Heart left ventricle (tissue), 16 donors: Measurements from ENCODE around the gene CBLB. TPM values are rescaled to one million over a fixed set of nuclear protein-coding genes. Genes with fewer than 3 reads are reported as not detected.
A peak's percentile ranks its signal among the peaks of the same experiment; 100 is the strongest.

ENCODE experiments used
- ATAC-seq, 4 donors: fragments of 200-7000 bp; cut with Tn5 transposase; one replicate each; pipeline ENCODE4 v1.9.1; 2020 to 2022; ENCODE audit warnings: moderate library complexity in 4 of 4, mild to moderate bottlenecking in 3 of 4, moderate number of reproducible peaks in 1 of 4
- DNase-seq, 5 donors: peaks; one replicate each; pipeline ENCODE4 v3.0.0-alpha.2; 2020
- H3K27ac ChIP-seq, 12 donors: fragments of 200-600 bp; sonication (generic) in 4 of 12; one replicate each; pipeline versions ENCODE4 v1.5.0 to v1.8.0; 2016 to 2022; ENCODE audit warnings: mild to moderate bottlenecking in 2 of 12
- H3K27me3 ChIP-seq, 9 donors: fragments of 200-600 bp; sonication (generic) in 2 of 9; one replicate each; pipeline versions ENCODE4 v1.5.1 to v1.8.0; 2016 to 2022; ENCODE audit warnings: mild to moderate bottlenecking in 3 of 9
- H3K36me3 ChIP-seq, 9 donors: fragments of 200-600 bp; sonication (generic) in 2 of 9; one replicate each; pipeline versions ENCODE4 v1.5.0 to v1.8.0; 2018 to 2022; ENCODE audit warnings: mild to moderate bottlenecking in 2 of 9
- H3K4me1 ChIP-seq, 12 donors: fragments of 200-600 bp; sonication (generic) in 4 of 12; one replicate each; pipeline versions ENCODE4 v1.5.0 to v1.8.0; 2016 to 2022; ENCODE audit warnings: mild to moderate bottlenecking in 3 of 12
- H3K4me3 ChIP-seq, 12 donors: fragments of 200-600 bp; sonication (generic) in 4 of 12; one replicate each; pipeline versions ENCODE4 v1.5.0 to v1.8.0; 2017 to 2022; ENCODE audit warnings: mild to moderate bottlenecking in 9 of 12, moderate library complexity in 4 of 12
- H3K9me3 ChIP-seq, 12 donors: fragments of 200-600 bp; sonication (generic) in 4 of 12; one replicate each; pipeline versions ENCODE4 v1.5.0 to v1.8.0; 2016 to 2022; ENCODE audit warnings: mild to moderate bottlenecking in 1 of 12
- POLR2A ChIP-seq, 2 donors: fragments of 450-650 bp; IDR thresholded peaks; one replicate each; pipeline ENCODE4 v1.6.1; 2017; ENCODE audit warnings: antibody characterized with exemption in 2 of 2, mild to moderate bottlenecking in 2 of 2, moderate library complexity in 2 of 2
- WGBS, 4 donors: extraction: QIAGEN DNeasy Blood & Tissue Kit in 2 of 4; methylation state at CpG; one replicate each; pipeline versions ENCODE4 v1.1.5 to v1.1.7; 2013 to 2018; 5-methylcytosine and 5-hydroxymethylcytosine counted together
- intact Hi-C, 10 donors: fragments of 100-400 bp; cut with DNase I; formaldehyde crosslinking; loops; one replicate each; pipeline versions ENCODE4 v1.11.1 to v1.14.2; 2022
- polyA plus RNA-seq, 2 donors: library from polyadenylated mRNA; stranded (reverse); fragments of 200-250 nt; gene quantifications; one replicate each; pipeline ENCODE4 v1.2.3, GENCODE V29; 2013
- total RNA-seq, 9 donors: library from RNA; depleted of rRNA in 2 of 9; stranded (reverse); fragments of >200 nt in 2 of 9; fragmentation: NEBNext Ultra II Directional in 3 of 9; extraction: Animal tissue kit (Norgen Biotek cat#: 25700) in 3 of 9; gene quantifications; one replicate each; pipeline versions ENCODE4 v1.1.0 to v1.2.4, GENCODE V29; 2016 to 2023
- TF ChIP-seq, protein P1 (sequence below), 12 donors: fragments of 200-600 bp; sonication (generic) in 4 of 12; IDR thresholded peaks; one replicate each; pipeline versions ENCODE4 v1.5.0 to v1.8.0; 2018 to 2022; ENCODE audit warnings: antibody characterized with exemption in 12 of 12, mild to moderate bottlenecking in 5 of 12
- donor health status: ischemic (EF 13 %, LVEDD 7.1; RV severe dilation, severe dysfunction).
- donor health status: healthy with polysubstance abuse.
- donor health status: DM: no; HTN: yes; CAD: no.
- donor health status: DM: no; HTN: no; CAD: no.
- donor health status: ischemic (EF 25% LVEDD 6.9; RV normal size, moderate dysfunction).
- donor health status: ischemic (EF 25% LVEDD 5.7; RV mildly dilated, moderate dysfunction).
- donor health status: healthy.
- donor health status: DM: yes; HTN: yes; CAD: no.
- donor health status: ischemic (EF 35%, LVEDD 5.7; RV mildly dilated, moderate dysfunction).
- donor health status: nonischemic (EF 11% LVEDD 7.7; RV severe dilation, severe dysfunction).
- donor health status: DM: yes; HTN: yes; CAD: no.
- donor health status: PGD.
- donor health status: ischemic (EF 29% LVEDD 5.4; RV normal size, mild dysfunction).
- donor health status: nonischemic (EF 23%, LVEDD 6.1; RV moderate dilation, normal function).

CBLB gene
- total and polyA plus RNA-seq, 11 donors = 18.6 to 74.4 (median 42.3) TPM

DNA sequence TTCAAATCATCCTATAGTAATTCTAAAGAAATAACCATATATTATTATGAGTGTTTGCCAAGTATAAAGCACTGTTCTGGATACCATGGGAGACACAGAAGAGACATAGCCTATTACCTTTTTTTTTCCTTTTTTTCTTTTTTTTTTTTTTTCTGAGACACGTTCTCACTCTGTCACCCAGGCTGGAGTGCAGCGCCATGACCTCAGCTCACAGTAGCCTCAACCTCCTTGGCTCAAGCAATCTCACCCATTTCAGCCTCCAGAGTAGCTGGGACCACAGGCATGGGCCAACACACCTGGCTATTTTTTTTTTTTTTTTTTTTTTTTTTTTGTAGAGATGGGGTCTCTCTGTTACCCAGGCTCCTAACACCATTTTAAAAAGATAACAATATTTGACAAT, 30.9 kb downstream of the CBLB start:
- H3K27me3 ChIP-seq = no peaks in the 10 kb centered on the region
- peaks cover 0 to 61% (median 34%) of the 10 kb centered on the region in 12 donors for H3K4me1 ChIP-seq
- intact Hi-C loops = loop anchor here in 1 of 10 donors (5.0 kb wide), 1 partner anchor 46 kb away; no protein-coding TSS in a partner anchor
- no peak for DNase-seq
- 68 to 82% (median 73%) methylated on average over 2 of the region's 2 CpGs for WGBS, 4 donors
- ATAC-seq = peak in 2 of 4 donors; percentile 25 to 32
- TF ChIP-seq, protein P1, sequence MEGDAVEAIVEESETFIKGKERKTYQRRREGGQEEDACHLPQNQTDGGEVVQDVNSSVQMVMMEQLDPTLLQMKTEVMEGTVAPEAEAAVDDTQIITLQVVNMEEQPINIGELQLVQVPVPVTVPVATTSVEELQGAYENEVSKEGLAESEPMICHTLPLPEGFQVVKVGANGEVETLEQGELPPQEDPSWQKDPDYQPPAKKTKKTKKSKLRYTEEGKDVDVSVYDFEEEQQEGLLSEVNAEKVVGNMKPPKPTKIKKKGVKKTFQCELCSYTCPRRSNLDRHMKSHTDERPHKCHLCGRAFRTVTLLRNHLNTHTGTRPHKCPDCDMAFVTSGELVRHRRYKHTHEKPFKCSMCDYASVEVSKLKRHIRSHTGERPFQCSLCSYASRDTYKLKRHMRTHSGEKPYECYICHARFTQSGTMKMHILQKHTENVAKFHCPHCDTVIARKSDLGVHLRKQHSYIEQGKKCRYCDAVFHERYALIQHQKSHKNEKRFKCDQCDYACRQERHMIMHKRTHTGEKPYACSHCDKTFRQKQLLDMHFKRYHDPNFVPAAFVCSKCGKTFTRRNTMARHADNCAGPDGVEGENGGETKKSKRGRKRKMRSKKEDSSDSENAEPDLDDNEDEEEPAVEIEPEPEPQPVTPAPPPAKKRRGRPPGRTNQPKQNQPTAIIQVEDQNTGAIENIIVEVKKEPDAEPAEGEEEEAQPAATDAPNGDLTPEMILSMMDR (IDR thresholded peaks at IDR 0.05) = no peak
- no peak for TF ChIP-seq POLR2A (IDR thresholded peaks at IDR 0.05)
- no peaks in the 10 kb centered on the region for H3K9me3 ChIP-seq
- H3K27ac ChIP-seq = peak overlapping the region in 10 of 12 donors; percentile 14 to 73 (median 56)
- no peak overlapping the region for H3K4me3 ChIP-seq
- peaks cover 0 to 22% (median 0%) of the 10 kb centered on the region in 9 donors for H3K36me3 ChIP-seq

DNA sequence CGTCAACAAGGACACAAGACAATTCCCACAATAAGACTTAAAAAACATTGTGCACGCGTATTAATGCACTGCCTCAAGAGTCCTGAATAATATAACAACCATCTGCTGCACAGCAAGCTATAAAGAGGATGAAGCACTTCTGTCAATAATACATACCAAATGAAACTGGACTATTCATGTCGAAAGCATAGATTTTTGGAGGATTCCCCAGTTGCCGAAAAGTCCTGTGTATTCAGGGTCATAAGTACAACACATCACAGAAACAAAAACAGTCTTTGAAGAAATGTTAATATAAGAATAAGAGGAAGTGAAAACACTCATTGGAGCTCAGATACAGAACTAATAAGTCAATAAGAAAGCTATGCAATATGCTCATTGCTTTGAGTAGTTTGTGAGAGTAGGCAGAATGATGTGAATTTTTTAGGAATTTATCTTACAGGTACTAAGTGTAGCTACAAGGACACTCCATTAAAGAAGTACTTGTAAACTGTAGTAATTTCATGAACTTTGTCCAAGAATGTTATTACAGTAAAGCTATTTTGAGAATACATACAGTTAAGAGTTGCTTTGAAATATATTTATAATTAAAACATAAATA, 31.6 kb downstream of the CBLB start:
- Histone ChIP-seq H3K27me3 (no peaks in the 10 kb centered on the region), H3K4me1 (peaks cover 0 to 61% (median 39%) of the 10 kb centered on the region in 12 donors), H3K27ac (peak overlapping the region in 11 of 12 donors; percentile 16 to 73 (median 58)), H3K9me3 (no peaks in the 10 kb centered on the region), H3K4me3 (peak overlapping the region in 4 of 12 donors; percentile 8 to 34 (median 20)), H3K36me3 (peaks cover 0 to 20% (median 0%) of the 10 kb centered on the region in 9 donors)
- ATAC-seq = peak in 1 of 4 donors; percentile 14
- intact Hi-C loops = loop anchor here in 1 of 10 donors (5.0 kb wide), 1 partner anchor 45 kb away; no protein-coding TSS in a partner anchor
- no peak for DNase-seq
- TF ChIP-seq, protein P1 (IDR thresholded peaks at IDR 0.05) = no peak
- no peak for TF ChIP-seq POLR2A (IDR thresholded peaks at IDR 0.05)
- WGBS, 4 donors = 62 to 75% (median 67%) methylated on average over 5 of the region's 5 CpGs

DNA sequence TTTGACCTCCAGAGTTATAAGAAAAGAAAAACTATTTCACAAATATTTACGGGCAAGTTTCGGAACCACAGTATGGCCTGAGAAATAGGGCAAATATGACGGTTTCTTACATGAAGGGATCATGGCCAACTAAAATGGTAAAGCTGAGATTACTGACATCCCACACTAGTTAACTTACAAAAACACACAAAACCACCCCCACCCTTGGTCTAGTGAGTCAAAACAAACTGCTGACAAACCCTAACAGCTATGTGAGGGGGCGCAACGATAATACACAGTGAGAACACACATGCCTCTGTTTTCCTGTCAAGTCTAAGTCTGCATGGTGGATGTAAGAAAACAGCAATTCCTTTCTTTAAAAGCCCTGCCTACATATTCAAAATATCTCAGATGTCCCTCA, 32.3 kb downstream of the CBLB start:
- DNase-seq = peak in 1 of 5 donors; percentile 30
- TF ChIP-seq, protein P1 (IDR thresholded peaks at IDR 0.05) = no peak
- no peak for TF ChIP-seq POLR2A (IDR thresholded peaks at IDR 0.05)
- intact Hi-C loops = loop anchor here in 1 of 10 donors (5.0 kb wide), 1 partner anchor 44 kb away; no protein-coding TSS in a partner anchor
- Histone ChIP-seq H3K4me1 (peaks cover 0 to 67% (median 41%) of the 10 kb centered on the region in 12 donors), H3K27ac (peak overlapping the region; percentile 30 to 73 (median 58)), H3K9me3 (no peaks in the 10 kb centered on the region), H3K4me3 (peak overlapping the region in 4 of 12 donors; percentile 8 to 34 (median 20)), H3K27me3 (no peaks in the 10 kb centered on the region), H3K36me3 (peaks cover 0 to 14% (median 0%) of the 10 kb centered on the region in 9 donors)
- 61 to 73% (median 67%) methylated on average over 5 of the region's 5 CpGs for WGBS, 4 donors
- peak in 3 of 4 donors; percentile 22 to 86 (median 56) for ATAC-seq

DNA sequence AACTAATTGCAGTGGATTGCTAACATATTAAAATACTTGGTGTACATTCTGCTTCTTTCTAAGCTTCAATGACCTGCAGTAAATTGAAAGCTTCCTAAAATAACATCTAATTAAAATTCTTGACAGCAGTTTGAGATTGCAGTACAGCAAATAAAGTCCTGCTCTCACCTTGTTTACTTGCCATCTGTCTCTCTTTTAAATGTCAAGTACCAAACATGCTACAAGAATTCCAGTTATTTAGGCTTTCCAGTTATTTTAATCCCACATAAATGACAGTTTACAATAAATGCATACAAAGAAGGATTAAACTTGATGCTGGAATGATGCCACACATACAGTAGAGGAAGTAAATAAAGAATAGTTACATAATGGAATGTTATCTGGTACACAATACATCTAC, 33.2 kb downstream of the CBLB start:
- H3K36me3 ChIP-seq = peaks cover 0 to 14% (median 0%) of the 10 kb centered on the region in 9 donors
- TF ChIP-seq, protein P1 (IDR thresholded peaks at IDR 0.05) = no peak
- TF ChIP-seq POLR2A (IDR thresholded peaks at IDR 0.05) = no peak
- no peaks in the 10 kb centered on the region for H3K9me3 ChIP-seq
- ATAC-seq (peak in 2 of 4 donors; percentile 44 to 57), DNase-seq (no peak)
- intact Hi-C loops = loop anchor here in 1 of 10 donors (5.0 kb wide), 1 partner anchor 43 kb away; no protein-coding TSS in a partner anchor
- peak overlapping the region in 1 of 12 donors; percentile 0 for H3K4me3 ChIP-seq
- no peaks in the 10 kb centered on the region for H3K27me3 ChIP-seq
- peaks cover 0 to 76% (median 41%) of the 10 kb centered on the region in 12 donors for H3K4me1 ChIP-seq
- peak overlapping the region; percentile 30 to 73 (median 58) for H3K27ac ChIP-seq
